H54 (cell line): ENCODE data around the gene NOL4L.

ENCODE experiments used
- DNase-seq: peaks from one replicate; pipeline ENCODE4 v3.0.0; 2011; ENCODE audit warnings: low spot score, mixed read lengths; ENCODE audit not compliant: insufficient read length
- FAIRE-seq: peaks from 3 replicates; lab custom pipeline; 2011; peaks lifted over from hg19 to GRCh38; lab: Jason Lieb, UNC
- POLR2A ChIP-seq: IDR thresholded peaks from 2 replicates; pipeline ENCODE4 v1.6.1; 2011; ENCODE audit warnings: low read depth, mild to moderate bottlenecking, low read length

NOL4L gene

DNA sequence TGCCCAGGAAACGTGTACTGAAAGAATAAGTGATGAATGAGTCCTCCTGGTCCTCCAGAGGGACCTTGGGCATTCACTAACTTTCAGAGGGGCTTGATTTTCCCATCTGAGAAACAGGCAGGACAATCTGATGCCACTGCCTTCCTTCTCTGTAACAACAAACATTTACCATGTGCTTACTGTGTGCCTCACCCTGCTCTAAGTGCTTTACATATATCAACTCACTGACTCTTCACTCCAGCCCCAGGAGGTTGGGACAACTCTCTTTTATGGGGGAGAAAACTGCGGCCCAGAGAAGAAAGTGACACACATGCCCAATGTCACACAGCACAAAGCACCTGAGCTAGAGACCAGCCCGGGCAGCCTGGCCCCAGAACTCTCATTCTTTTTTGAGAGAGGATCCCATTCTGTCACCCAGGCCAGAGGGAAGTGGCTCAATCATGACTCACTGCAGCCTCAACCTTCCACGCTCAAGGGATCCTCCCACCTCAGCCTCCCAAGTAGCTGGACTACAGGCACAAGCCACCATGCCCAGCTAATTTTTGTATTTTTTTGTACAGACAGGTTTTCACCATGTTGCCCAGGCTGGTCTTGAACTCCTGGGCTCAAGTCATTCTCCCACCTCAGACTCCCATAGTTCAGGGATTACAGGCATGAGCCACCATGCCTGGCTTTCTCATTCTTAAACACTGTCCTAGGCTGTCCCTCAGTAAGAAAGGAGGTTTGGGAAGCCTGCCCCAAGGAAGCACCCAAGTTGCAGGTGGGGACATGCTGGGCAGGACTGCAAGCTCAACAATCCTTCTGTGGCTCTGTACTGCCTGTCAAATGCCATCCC is 38.0 kb downstream of the NOL4L start:
- DNase-seq = no peak
- no peak for FAIRE-seq
- no peak for TF ChIP-seq POLR2A

DNA sequence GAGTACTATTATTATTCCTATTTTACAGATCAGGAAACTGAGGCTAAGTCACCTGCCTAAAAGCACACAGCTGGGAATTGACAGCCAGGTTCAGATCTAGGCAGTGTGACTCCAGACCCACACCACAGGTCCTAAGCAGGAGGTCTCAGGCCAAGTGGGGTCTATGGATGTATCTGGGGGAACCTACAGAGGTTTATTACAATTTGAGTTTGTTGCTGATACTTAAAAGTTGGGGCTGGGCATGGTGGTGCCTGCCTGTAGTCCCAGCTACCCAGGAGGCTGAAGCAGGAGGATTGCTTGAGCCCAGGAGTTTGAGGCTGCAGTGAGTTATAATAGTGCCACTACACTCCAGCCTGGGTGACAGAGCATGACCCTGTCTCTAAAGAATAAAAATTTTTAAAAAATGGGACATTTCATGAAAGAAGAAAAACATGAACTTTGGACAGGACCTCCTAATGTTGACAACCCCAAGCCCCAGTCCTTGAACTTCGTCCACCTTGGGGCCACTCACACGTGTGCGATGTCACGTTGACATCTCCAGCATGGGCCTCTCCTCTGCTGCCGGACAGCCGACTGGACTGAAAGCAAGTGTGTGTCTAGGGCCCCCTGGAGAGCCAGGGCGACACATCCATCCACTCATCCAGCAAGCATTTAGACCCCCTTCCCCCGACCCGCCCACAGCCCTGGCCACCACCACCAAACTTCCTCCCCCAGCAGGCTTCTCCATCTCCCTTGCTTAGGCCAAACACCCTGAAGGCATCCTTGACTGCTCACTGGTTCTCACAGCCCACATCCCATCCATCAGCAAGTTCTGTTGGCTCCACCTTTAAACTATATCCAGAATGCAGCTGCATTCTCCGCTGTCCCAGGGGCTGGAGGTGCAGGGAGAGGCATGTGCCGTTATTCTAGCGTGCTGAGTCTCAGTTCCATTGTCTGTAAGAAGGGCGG is 40.0 kb downstream of the NOL4L start:
- TF ChIP-seq POLR2A = no peak
- no peak for FAIRE-seq
- peak; percentile 53 for DNase-seq

- DNase-seq = no peak
- TF ChIP-seq POLR2A = no peak
- no peak for FAIRE-seq
These were observed 40.8 kb downstream of the NOL4L start for GRCh38 chr20:32544260-32544722.

DNA sequence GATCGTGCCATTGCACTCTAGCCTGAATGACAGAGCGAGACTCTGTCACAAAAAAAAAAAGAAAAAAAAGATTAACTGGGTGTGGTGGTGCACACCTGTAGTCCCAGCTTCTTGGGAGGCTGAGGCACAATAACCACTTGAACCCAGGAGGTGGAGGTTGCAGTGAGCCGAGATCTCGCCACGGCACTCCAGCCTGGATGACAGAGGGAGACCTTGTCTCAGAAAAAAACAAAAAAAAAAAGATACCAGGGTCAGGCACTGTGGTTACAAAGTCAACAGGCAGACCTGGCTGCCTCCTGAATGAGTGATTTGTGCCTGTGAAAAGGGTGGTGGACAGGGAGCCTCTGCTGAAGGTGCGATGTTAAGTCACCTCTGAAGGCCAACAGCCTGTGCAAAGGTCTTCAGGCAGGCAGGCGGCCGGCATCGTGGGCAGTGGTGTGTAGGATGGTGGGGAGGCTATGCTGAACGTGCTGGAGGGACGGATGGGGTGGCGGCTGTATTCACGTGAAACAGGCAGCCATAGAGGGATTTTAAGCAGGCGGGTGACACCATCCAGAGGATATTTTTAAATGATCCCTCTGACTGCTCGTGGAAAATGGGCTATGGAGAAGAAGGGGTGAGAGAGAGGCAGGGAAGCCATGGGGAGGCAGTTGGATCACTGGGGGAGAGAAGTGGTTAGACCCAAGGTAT is 41.4 kb downstream of the NOL4L start:
- TF ChIP-seq POLR2A = no peak
- DNase-seq (no peak), FAIRE-seq (no peak)

DNA sequence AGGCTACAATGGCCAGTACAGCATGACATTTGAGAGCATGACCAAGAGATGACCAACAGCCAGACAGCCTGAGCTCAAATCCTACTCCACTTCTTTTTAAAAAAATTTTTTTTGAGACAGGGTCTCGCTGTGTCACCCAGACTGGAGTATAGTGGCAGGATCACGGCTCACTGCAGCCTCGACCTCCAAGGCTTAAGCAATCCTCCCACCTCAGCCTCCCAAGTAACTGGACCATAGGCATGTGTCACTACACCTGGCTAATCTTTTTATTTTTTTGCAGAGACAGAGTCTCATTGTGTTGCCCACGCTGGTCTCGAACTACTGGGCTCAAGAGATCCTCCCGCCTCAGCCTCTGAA is 42.9 kb downstream of the NOL4L start:
- TF ChIP-seq POLR2A = no peak
- no peak for DNase-seq
- no peak for FAIRE-seq

GRCh38 chr20:32541323-32542258 is 43.5 kb downstream of the NOL4L start:
- TF ChIP-seq POLR2A = no peak
- FAIRE-seq (no peak), DNase-seq (no peak)

GRCh38 chr20:32539817-32540675 is 45.1 kb downstream of the NOL4L start:
- TF ChIP-seq POLR2A = no peak
- FAIRE-seq (no peak), DNase-seq (no peak)

DNA sequence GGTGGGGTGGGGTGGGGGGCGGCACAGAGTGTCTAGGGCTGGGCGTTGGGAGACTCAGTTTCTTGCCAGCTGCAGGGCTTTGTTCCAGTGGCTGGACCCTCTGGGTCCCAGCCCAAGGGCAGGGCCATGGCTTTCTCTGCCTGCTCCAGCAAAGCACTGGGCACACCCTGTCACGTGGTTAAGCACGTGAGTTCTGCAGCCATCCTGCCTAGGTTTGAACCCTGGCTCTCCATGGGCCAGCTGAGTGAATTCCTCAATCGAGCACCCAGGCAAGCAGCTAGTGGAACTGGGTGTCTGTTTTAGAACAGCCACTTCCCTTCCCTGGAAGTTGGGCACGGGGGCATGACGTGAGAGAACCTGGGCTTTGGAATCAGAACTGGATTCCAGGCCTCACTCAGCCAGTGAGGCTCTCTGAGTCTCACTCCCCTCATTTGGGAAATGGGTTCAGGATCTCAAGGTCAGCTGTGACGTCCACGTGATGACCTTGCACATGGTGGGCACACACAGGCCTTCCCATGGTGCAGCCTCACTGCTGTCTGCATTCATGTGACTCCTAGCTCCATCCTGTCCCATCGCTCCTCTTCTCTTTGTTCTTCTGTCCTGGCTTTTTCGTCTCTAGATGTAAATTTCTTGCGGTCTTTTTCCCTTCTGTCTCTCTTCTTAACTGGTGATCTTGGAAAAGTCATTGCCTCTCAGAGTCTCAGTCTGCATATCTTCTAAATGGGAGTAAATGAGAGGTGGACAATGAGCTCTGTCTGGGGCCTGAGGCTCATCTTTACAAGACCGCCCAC is 45.9 kb downstream of the NOL4L start:
- DNase-seq (no peak), FAIRE-seq (no peak)
- no peak for TF ChIP-seq POLR2A

GRCh38 chr20:32538526-32538939 is 46.6 kb downstream of the NOL4L start:
- no peak for FAIRE-seq
- TF ChIP-seq POLR2A = no peak
- DNase-seq = no peak

- DNase-seq (no peak), FAIRE-seq (no peak)
- no peak for TF ChIP-seq POLR2A
These were observed 47.2 kb downstream of the NOL4L start for GRCh38 chr20:32537657-32538525.
